DND-41 (cell line): ENCODE results near the gene TMOD3.
A peak's percentile ranks its signal among the peaks of the same experiment; 100 is the strongest.

Experiments
- ATAC-seq: fragments of 200-7000 bp; cut with Tn5 transposase; 3 replicates; pipeline ENCODE4 v1.9.1; 2021; ENCODE audit warnings: low read depth; ENCODE audit not compliant: insufficient read depth
- DNase-seq: peaks from one replicate; pipeline ENCODE4 v3.0.0-alpha.2; 2020
- H2AFZ ChIP-seq: 2 replicates; pipeline ENCODE4 v1.6.0; 2012; ENCODE audit warnings: low read depth, low read length
- H3K27ac ChIP-seq: 2 replicates; pipeline ENCODE4 v1.5.1; 2012; ENCODE audit warnings: low read length, inconsistent platforms
- H3K27me3 ChIP-seq: fragments of 200-600 bp; sonication (generic); 2 replicates; pipeline ENCODE4 v1.6.0; 2012; ENCODE audit warnings: low read length, mild to moderate bottlenecking, inconsistent platforms; ENCODE audit not compliant: insufficient read depth, poor library complexity
- H3K36me3 ChIP-seq: 2 replicates; pipeline ENCODE4 v1.5.1; 2012; ENCODE audit warnings: low read length, inconsistent platforms; ENCODE audit not compliant: insufficient read depth
- H3K4me1 ChIP-seq: 2 replicates; pipeline ENCODE4 v1.5.1; 2012; ENCODE audit warnings: mild to moderate bottlenecking, low read length; ENCODE audit not compliant: insufficient read depth
- H3K4me2 ChIP-seq: 2 replicates; pipeline ENCODE4 v1.6.0; 2012; ENCODE audit warnings: mild to moderate bottlenecking, moderate library complexity, low read length, inconsistent platforms; ENCODE audit not compliant: insufficient read depth
- H3K4me3 ChIP-seq, 2 experiments: fragments of 200-600 bp in 1 of 2; shearing (Covaris generic) in 1 of 2; 2 replicates each; pipeline ENCODE4 v1.5.1; 2012 to 2016; ENCODE audit warnings: inconsistent platforms in 2 of 2, low read length in 2 of 2, mild to moderate bottlenecking in 2 of 2, low read depth in 1 of 2, moderate library complexity in 1 of 2
- H3K79me2 ChIP-seq: 2 replicates; pipeline ENCODE4 v1.6.0; 2012; ENCODE audit warnings: low read length, inconsistent platforms; ENCODE audit not compliant: insufficient read depth
- H3K9ac ChIP-seq: 2 replicates; pipeline ENCODE4 v1.6.0; 2012; ENCODE audit warnings: low read depth, mild to moderate bottlenecking, inconsistent platforms, low read length, moderate library complexity
- H3K9me3 ChIP-seq: 2 replicates; pipeline ENCODE4 v1.5.1; 2012; ENCODE audit warnings: low read length, moderate library complexity, mild to moderate bottlenecking, inconsistent platforms; ENCODE audit not compliant: insufficient read depth, severe bottlenecking
- H4K20me1 ChIP-seq: 2 replicates; pipeline ENCODE4 v1.6.0; 2012; ENCODE audit warnings: low read length; ENCODE audit not compliant: insufficient read depth
- EZH2 ChIP-seq: IDR thresholded peaks from 3 replicates; pipeline ENCODE4 v1.6.1; 2012; ENCODE audit warnings: borderline replicate concordance, low read depth, mild to moderate bottlenecking, moderate library complexity, low read length, inconsistent platforms; ENCODE audit not compliant: severe bottlenecking
- TF ChIP-seq, protein P1 (sequence below): IDR thresholded peaks from 2 replicates; pipeline ENCODE4 v1.5.1; 2012; ENCODE audit warnings: borderline replicate concordance, low read length, moderate library complexity, mild to moderate bottlenecking; ENCODE audit not compliant: poor library complexity, severe bottlenecking; ENCODE audit errors: extremely low read depth

The TMOD3 gene

DNA sequence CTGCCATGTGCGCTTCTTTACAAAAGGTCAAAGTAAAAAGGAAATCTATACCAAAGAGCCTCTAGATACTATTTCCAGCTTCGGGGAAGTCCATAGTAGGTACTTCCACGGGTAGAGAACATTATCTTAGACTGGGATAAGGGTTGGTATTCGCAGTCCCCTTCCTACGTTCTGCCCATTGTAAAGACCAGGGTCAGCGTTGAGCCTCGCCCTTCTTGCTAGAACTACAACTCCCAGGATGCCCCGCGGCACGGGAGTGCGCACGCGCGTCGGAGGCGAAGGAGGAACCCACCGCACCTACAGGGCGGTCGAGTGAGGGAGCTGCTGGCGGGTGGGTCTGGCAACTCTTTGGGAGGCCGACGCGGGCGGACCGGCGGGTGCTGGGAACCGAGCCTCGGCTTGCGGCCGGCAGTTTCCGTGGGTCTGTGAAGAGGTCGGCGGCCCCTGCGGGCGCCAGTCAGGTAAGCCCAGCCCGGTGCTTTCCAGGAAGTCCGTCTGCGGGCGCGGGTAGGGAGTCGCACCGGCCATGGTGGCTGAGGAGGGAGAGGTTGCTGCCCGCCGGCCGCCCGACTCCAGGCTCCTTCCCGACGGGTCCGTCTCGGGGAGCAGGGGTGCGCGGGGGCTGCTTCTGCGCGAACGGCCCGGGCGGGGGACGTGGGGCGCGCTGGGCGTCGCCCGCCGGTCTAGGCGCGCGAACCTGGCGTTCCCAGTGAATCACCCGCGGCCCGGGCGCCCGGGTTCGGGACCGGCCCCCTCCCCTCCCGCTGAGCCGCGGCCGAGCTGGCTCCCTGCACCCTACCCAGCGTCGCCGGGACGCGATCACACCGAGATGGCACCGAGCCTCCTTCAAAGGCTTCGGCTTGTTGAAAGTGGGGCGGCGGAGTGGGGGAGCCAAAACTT is at the start of gene TMOD3:
Gene TMOD3 (plus strand): TSS at position 278 of the 900 bp plus-strand sequence. CDS start 33,232 bp downstream, outside the sequence.
- Histone ChIP-seq H3K27ac (peak within 1 kb of the TSS; percentile 62), H3K4me3 (peak within 1 kb of the TSS; percentile 73 to 83), H3K36me3 (no peaks in the 10 kb centered on the region; the same call in 1 of the 2 replicates), H4K20me1 (peaks cover 17% of the 10 kb centered on the region; the same call in 1 of the 2 replicates), H3K4me1 (peaks cover 30% of the 10 kb centered on the region), H3K27me3 (no peaks in the 10 kb centered on the region), H3K4me2 (peak within 1 kb of the TSS; percentile 71), H3K9ac (peak within 1 kb of the TSS; percentile 73), H2AFZ (peak within 1 kb of the TSS; percentile 62), H3K79me2 (peaks cover 51% of the 10 kb centered on the region), H3K9me3 (no peaks in the 10 kb centered on the region)
- DNase-seq, result peak; percentile 87
- ATAC-seq, result peak; percentile 86
- TF ChIP-seq, protein P1, sequence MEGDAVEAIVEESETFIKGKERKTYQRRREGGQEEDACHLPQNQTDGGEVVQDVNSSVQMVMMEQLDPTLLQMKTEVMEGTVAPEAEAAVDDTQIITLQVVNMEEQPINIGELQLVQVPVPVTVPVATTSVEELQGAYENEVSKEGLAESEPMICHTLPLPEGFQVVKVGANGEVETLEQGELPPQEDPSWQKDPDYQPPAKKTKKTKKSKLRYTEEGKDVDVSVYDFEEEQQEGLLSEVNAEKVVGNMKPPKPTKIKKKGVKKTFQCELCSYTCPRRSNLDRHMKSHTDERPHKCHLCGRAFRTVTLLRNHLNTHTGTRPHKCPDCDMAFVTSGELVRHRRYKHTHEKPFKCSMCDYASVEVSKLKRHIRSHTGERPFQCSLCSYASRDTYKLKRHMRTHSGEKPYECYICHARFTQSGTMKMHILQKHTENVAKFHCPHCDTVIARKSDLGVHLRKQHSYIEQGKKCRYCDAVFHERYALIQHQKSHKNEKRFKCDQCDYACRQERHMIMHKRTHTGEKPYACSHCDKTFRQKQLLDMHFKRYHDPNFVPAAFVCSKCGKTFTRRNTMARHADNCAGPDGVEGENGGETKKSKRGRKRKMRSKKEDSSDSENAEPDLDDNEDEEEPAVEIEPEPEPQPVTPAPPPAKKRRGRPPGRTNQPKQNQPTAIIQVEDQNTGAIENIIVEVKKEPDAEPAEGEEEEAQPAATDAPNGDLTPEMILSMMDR, result no peak
- no peak for TF ChIP-seq EZH2

DNA sequence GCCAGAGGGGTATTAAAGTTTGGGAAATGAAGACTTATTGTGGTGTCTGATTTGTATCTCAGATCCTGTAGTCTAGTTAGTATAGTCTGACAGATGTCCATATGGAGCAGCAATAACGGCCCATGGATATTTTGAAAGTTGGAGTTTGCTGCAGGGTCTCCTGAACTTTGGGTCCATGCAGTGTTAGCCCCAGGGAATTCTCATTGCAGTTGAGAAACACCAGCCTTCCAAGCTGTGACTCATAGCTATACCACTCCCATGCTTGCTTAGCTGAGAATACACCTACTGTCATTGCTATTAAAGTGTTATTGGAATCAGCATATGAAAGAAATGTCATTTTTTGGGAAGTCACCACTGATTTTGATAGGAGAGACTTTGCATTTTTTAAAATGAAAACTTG is 48.8 kb upstream of the TMOD3 start:
- ATAC-seq (no peak), DNase-seq (no peak)
- Histone ChIP-seq H3K4me3 (no peak overlapping the region), H3K36me3 (peaks cover 18% of the 10 kb centered on the region), H3K4me1 (no peaks in the 10 kb centered on the region), H3K9me3 (no peaks in the 10 kb centered on the region), H3K4me2 (no peak overlapping the region), H3K27me3 (no peaks in the 10 kb centered on the region), H2AFZ (no peak overlapping the region), H4K20me1 (no peaks in the 10 kb centered on the region), H3K9ac (no peak overlapping the region), H3K27ac (no peak overlapping the region), H3K79me2 (no peaks in the 10 kb centered on the region)
- TF ChIP-seq, protein P1, result no peak
- no peak for TF ChIP-seq EZH2

DNA sequence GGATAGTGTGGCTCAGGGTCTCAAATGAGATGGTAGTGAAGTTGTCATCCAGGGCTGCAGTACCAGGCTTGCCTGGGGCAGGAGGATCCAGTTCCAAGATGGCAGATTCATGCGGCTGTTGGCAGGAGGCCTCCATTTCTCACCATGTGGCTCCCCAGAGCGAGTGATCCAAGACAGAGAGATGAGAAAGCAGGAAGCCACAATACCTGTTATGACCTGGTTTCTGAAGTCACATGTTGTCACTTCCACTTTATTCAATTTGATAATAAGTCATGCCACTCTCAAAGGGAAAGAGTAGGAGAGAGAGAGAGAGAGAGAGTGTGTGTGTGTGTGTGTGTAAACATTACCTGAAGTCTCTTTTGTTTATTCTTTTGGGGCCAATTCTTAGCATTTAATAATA is 47.9 kb upstream of the TMOD3 start:
- H3K4me3 ChIP-seq, result no peak overlapping the region
- H3K79me2 ChIP-seq, result no peaks in the 10 kb centered on the region
- no peak for ATAC-seq
- no peaks in the 10 kb centered on the region for H3K9me3 ChIP-seq
- TF ChIP-seq, protein P1, result no peak
- no peak for TF ChIP-seq EZH2
- no peaks in the 10 kb centered on the region for H3K27me3 ChIP-seq
- H3K9ac ChIP-seq, result no peak overlapping the region
- H3K36me3 ChIP-seq, result peaks cover 18% of the 10 kb centered on the region
- no peak overlapping the region for H3K4me2 ChIP-seq
- H4K20me1 ChIP-seq, result no peaks in the 10 kb centered on the region
- H3K27ac ChIP-seq, result no peak overlapping the region
- DNase-seq, result no peak
- no peaks in the 10 kb centered on the region for H3K4me1 ChIP-seq
- no peak overlapping the region for H2AFZ ChIP-seq
